Measurements from ENCODE around the gene AUTS2. TPM values are rescaled to one million over a fixed set of nuclear protein-coding genes. Genes with fewer than 3 reads are reported as not detected.

AUTS2 gene
- polyA plus RNA-seq, 1 donor (not counting 4 experiments of a cell fraction or from before 2014, with no cell fraction given): 4.7 TPM

DNA sequence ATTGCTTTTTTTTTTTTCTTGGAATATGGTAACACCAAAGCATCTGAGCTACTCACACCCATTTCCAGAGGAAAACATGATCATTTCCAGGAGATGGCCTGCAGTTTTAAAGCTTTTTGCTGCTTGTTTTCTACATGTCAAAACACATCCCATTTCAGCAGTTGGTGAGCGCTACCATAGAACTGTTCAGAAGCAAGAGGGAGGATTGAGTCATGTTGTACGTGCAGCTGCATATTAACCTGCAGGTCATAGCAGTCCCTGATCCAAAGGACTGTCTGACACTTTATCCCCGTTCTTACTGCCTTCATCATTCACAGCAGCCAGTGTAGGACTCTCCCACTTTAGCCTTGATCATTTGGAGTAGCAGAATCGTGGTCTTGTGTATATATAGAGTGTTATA, 124.6 kb downstream of the AUTS2 start:
- peak; percentile 98 for FAIRE-seq
- peaks cover 15% of the 10 kb centered on the region for H3K4me1 ChIP-seq (ENCODE audit: control insufficient read depth, extremely low read depth, insufficient read depth, low read length)
- no peaks in the 10 kb centered on the region for H4K20me1 ChIP-seq (ENCODE audit: control insufficient read depth, extremely low read depth, insufficient read depth, low read length)
- peak overlapping the region; percentile 40 for H3K4me2 ChIP-seq (ENCODE audit: control insufficient read depth, extremely low read depth, insufficient read depth, low read depth, low read length)
- H3K4me3 ChIP-seq (ENCODE audit: control insufficient read depth in 2 of 3, extremely low read depth in 1 of 3, insufficient read depth in 2 of 3, low read depth in 1 of 3, low read length in 3 of 3): no peak overlapping the region
- no peaks in the 10 kb centered on the region for H3K36me3 ChIP-seq (ENCODE audit: control insufficient read depth in 2 of 2, extremely low read depth in 1 of 2, insufficient read depth in 2 of 2, low read length in 2 of 2)
- dilution Hi-C loops (cut with MboI; ENCODE audit: extremely low pct_ligation_motif_present, low sequenced_read_pairs): no loop called here
- H3K27ac ChIP-seq (ENCODE audit: control insufficient read depth, insufficient read depth, low read length): no peak overlapping the region
- no peaks in the 10 kb centered on the region for H3K9me3 ChIP-seq (ENCODE audit: control insufficient read depth, low read depth, low read length)
- H2AFZ ChIP-seq (ENCODE audit: control insufficient read depth, low read length): no peak overlapping the region
- H3K9ac ChIP-seq (ENCODE audit: control insufficient read depth, extremely low read depth, insufficient read depth, low read length): no peak overlapping the region
- no peak for TF ChIP-seq EZH2 (IDR thresholded peaks at IDR 0.05; ENCODE audit: low read length)
- no peak for TF ChIP-seq CTCF (optimal IDR thresholded peaks at IDR 0.05 in 1 of 3, IDR thresholded peaks at IDR 0.05 in 1 of 3, conservative IDR thresholded peaks at IDR 0.05 in 1 of 3; ENCODE audit: extremely low read depth in 1 of 3, insufficient read depth in 2 of 3, low read length in 3 of 3)
- no peaks in the 10 kb centered on the region for H3K79me2 ChIP-seq (ENCODE audit: control insufficient read depth, insufficient read depth, low read length)
- H3K9me1 ChIP-seq (ENCODE audit: control insufficient read depth, extremely low read depth, insufficient read depth, low read length): no peaks in the 10 kb centered on the region
- no peaks in the 10 kb centered on the region for H3K27me3 ChIP-seq (ENCODE audit: control insufficient read depth, extremely low read depth, insufficient read depth, low read length)
- DNase-seq (ENCODE audit: low read depth, low spot score): peak; percentile 62

GRCh38 chr7:69723663-69724062, 125.4 kb downstream of the AUTS2 start:
- Histone ChIP-seq H3K79me2 (ENCODE audit: control insufficient read depth, insufficient read depth, low read length) (no peaks in the 10 kb centered on the region), H3K27me3 (ENCODE audit: control insufficient read depth, extremely low read depth, insufficient read depth, low read length) (no peaks in the 10 kb centered on the region), H3K36me3 (ENCODE audit: control insufficient read depth in 2 of 2, extremely low read depth in 1 of 2, insufficient read depth in 2 of 2, low read length in 2 of 2) (no peaks in the 10 kb centered on the region), H3K9ac (ENCODE audit: control insufficient read depth, extremely low read depth, insufficient read depth, low read length) (no peak overlapping the region), H3K4me3 (ENCODE audit: control insufficient read depth in 2 of 3, extremely low read depth in 1 of 3, insufficient read depth in 2 of 3, low read depth in 1 of 3, low read length in 3 of 3) (no peak overlapping the region), H2AFZ (ENCODE audit: control insufficient read depth, low read length) (no peak overlapping the region), H4K20me1 (ENCODE audit: control insufficient read depth, extremely low read depth, insufficient read depth, low read length) (no peaks in the 10 kb centered on the region), H3K9me1 (ENCODE audit: control insufficient read depth, extremely low read depth, insufficient read depth, low read length) (no peaks in the 10 kb centered on the region), H3K9me3 (ENCODE audit: control insufficient read depth, low read depth, low read length) (no peaks in the 10 kb centered on the region), H3K4me2 (ENCODE audit: control insufficient read depth, extremely low read depth, insufficient read depth, low read depth, low read length) (no peak overlapping the region), H3K4me1 (ENCODE audit: control insufficient read depth, extremely low read depth, insufficient read depth, low read length) (peaks cover 15% of the 10 kb centered on the region), H3K27ac (ENCODE audit: control insufficient read depth, insufficient read depth, low read length) (no peak overlapping the region)
- dilution Hi-C loops (cut with MboI; ENCODE audit: extremely low pct_ligation_motif_present, low sequenced_read_pairs): no loop called here
- no peak for TF ChIP-seq EZH2 (IDR thresholded peaks at IDR 0.05; ENCODE audit: low read length)
- TF ChIP-seq CTCF (optimal IDR thresholded peaks at IDR 0.05 in 1 of 3, IDR thresholded peaks at IDR 0.05 in 1 of 3, conservative IDR thresholded peaks at IDR 0.05 in 1 of 3; ENCODE audit: extremely low read depth in 1 of 3, insufficient read depth in 2 of 3, low read length in 3 of 3): peak in 1 of 3 experiments; percentile 32
- peak; percentile 5 for FAIRE-seq
- DNase-seq (ENCODE audit: low read depth, low spot score): peak; percentile 19
